ENCODE results near the gene ANKRD23. TPM values are rescaled to one million over a fixed set of nuclear protein-coding genes. Genes with fewer than 3 reads are reported as not detected.
A peak's percentile ranks its signal among the peaks of the same experiment; 100 is the strongest.

ANKRD23 gene
- total and polyA plus RNA-seq, 2 of the 13 experiments (the other 11 are each of a cell fraction or from before 2014, with no cell fraction given): 1.5 to 1.6 TPM

GRCh38 chr2:96857667-96858372 lies 14.0 kb upstream of the ANKRD23 start, which contains the start of gene ANKRD39 (continued):
- peak; percentile 96 for TF ChIP-seq ZNF687 (CRISPR knock-in tag; IDR thresholded peaks at IDR 0.05)
- no peak; the same call in 1 of the 2 replicates for TF ChIP-seq CHCHD3 (CRISPR knock-in tag; IDR thresholded peaks at IDR 0.05)
- TF ChIP-seq RERE (CRISPR knock-in tag; IDR thresholded peaks at IDR 0.05; ENCODE audit: low read depth): no peak
- peak; percentile 43; the same call in 1 of the 2 replicates for TF ChIP-seq ZNF414 (CRISPR knock-in tag; IDR thresholded peaks at IDR 0.05)
- no peak for TF ChIP-seq USF2 (IDR thresholded peaks at IDR 0.05; ENCODE audit: low read depth, low read length)
- no peak for TF ChIP-seq USF2 (CRISPR knock-in tag; IDR thresholded peaks at IDR 0.05; ENCODE audit: borderline replicate concordance)
- TF ChIP-seq FOXC1 (CRISPR knock-in tag; IDR thresholded peaks at IDR 0.05; ENCODE audit: borderline replicate concordance): peak; percentile 94
- no peak; the same call in 1 of the 2 replicates for TF ChIP-seq ZNF569 (CRISPR knock-in tag; IDR thresholded peaks at IDR 0.05; ENCODE audit: borderline replicate concordance)
- no peak for TF ChIP-seq ZNF431 (CRISPR knock-in tag; IDR thresholded peaks at IDR 0.05; ENCODE audit: borderline replicate concordance, low read depth)
- peak; percentile 48 for TF ChIP-seq IKZF4 (CRISPR knock-in tag; IDR thresholded peaks at IDR 0.05; ENCODE audit: borderline replicate concordance, low read depth, not compliant biosample characterization)
- 0 out of 2 replicates have a peak, but pooled peaks have one; percentile 13 for TF ChIP-seq ZNF839 (CRISPR knock-in tag; IDR thresholded peaks at IDR 0.05; ENCODE audit: borderline replicate concordance)

Data from HepG2 (cell line).